CD14-positive monocyte (primary cell): Measurements from ENCODE around the gene CAPZA3. TPM values are rescaled to one million over a fixed set of nuclear protein-coding genes. Genes with fewer than 3 reads are reported as not detected.

Source experiments
- DNase-seq, 3 donors: peaks; one replicate each; pipeline ENCODE4 v3.0.0-alpha.2; 2011 to 2022
- H2AFZ ChIP-seq: 2 replicates; pipeline ENCODE4 v1.6.0; 2012; ENCODE audit warnings: mild to moderate bottlenecking, low read depth, low read length, inconsistent platforms; ENCODE audit not compliant: insufficient read depth, poor library complexity, severe bottlenecking
- H3K27ac ChIP-seq, 2 donors: 1 replicate in 1 of 2; 2 replicates in 1 of 2; pipeline ENCODE4 v1.5.1; 2012 to 2013; ENCODE audit warnings: low read length in 2 of 2, control low read depth in 1 of 2, inconsistent platforms in 1 of 2, low read depth in 1 of 2, mild to moderate bottlenecking in 1 of 2
- H3K27me3 ChIP-seq, 2 donors: one replicate each; pipeline versions ENCODE4 v1.6.0 to v1.6.1; 2011 to 2013; ENCODE audit warnings: low read length in 2 of 2; ENCODE audit not compliant: control insufficient read depth in 2 of 2, insufficient read depth in 2 of 2
- H3K36me3 ChIP-seq, 2 donors: replicated peaks in 1 of 2; 1 replicate in 1 of 2; 2 replicates in 1 of 2; pipeline versions ENCODE4 v1.5.1 to v1.6.1; 2012 to 2013; ENCODE audit warnings: low read length in 2 of 2, control low read depth in 1 of 2, inconsistent platforms in 1 of 2, mild to moderate bottlenecking in 1 of 2; ENCODE audit not compliant: insufficient read depth in 2 of 2, control insufficient read depth in 1 of 2
- H3K4me1 ChIP-seq, 2 donors: 1 replicate in 1 of 2; 2 replicates in 1 of 2; pipeline versions ENCODE4 v1.5.1 to v1.6.1; 2012 to 2013; ENCODE audit warnings: low read length in 2 of 2, control low read depth in 1 of 2, inconsistent platforms in 1 of 2, mild to moderate bottlenecking in 1 of 2, moderate library complexity in 1 of 2; ENCODE audit not compliant: insufficient read depth in 2 of 2, control insufficient read depth in 1 of 2
- H3K4me2 ChIP-seq: replicated peaks from 2 replicates; pipeline ENCODE3; 2012; ENCODE audit warnings: low read length, moderate library complexity, mild to moderate bottlenecking; ENCODE audit not compliant: poor library complexity, severe bottlenecking; ENCODE audit errors: extremely low read depth
- H3K4me3 ChIP-seq, 3 experiments: fragments of 200-600 bp in 1 of 3; sonication (generic) in 1 of 3; replicated peaks in 1 of 3; 1 replicate in 2 of 3; 2 replicates in 1 of 3; pipeline ENCODE4 v1.5.1; 2011 to 2013; ENCODE audit warnings: low read length in 3 of 3, mild to moderate bottlenecking in 3 of 3, control low read depth in 2 of 3, low read depth in 2 of 3, inconsistent platforms in 1 of 3, moderate library complexity in 1 of 3
- H3K79me2 ChIP-seq: 2 replicates; pipeline ENCODE4 v1.6.0; 2012; ENCODE audit warnings: mild to moderate bottlenecking, control low read depth, inconsistent platforms, low read length, moderate library complexity; ENCODE audit not compliant: insufficient read depth
- H3K9ac ChIP-seq: 2 replicates; pipeline ENCODE4 v1.6.0; 2017; ENCODE audit warnings: low read length, mild to moderate bottlenecking; ENCODE audit not compliant: insufficient read depth, poor library complexity, severe bottlenecking
- H3K9me3 ChIP-seq, 2 donors: replicated peaks in 1 of 2; 1 replicate in 1 of 2; 2 replicates in 1 of 2; pipeline versions ENCODE4 v1.5.1 to v1.6.1; 2012 to 2013; ENCODE audit warnings: low read length in 2 of 2, control low read depth in 1 of 2; ENCODE audit not compliant: control insufficient read depth in 1 of 2, insufficient read depth in 1 of 2
- H4K20me1 ChIP-seq: 2 replicates; pipeline ENCODE4 v1.6.0; 2012; ENCODE audit warnings: mild to moderate bottlenecking, low read length, control low read depth, moderate library complexity; ENCODE audit not compliant: insufficient read depth
- H3K27ac Mint-ChIP-seq, 7 donors: one replicate each; pipeline ENCODE4 v1.8.0; 2020; ENCODE audit warnings: mild to moderate bottlenecking in 7 of 7, mixed read lengths in 7 of 7, moderate library complexity in 6 of 7, inconsistent platforms in 2 of 7
- H3K27me3 Mint-ChIP-seq, 3 donors: one replicate each; pipeline ENCODE4 v1.8.0; 2021 to 2022; ENCODE audit warnings: low read depth in 3 of 3, mild to moderate bottlenecking in 3 of 3, mixed read lengths in 3 of 3, moderate library complexity in 3 of 3, inconsistent platforms in 1 of 3
- H3K36me3 Mint-ChIP-seq, 2 donors: one replicate each; pipeline ENCODE4 v1.8.0; 2020; ENCODE audit warnings: mixed read lengths in 2 of 2, inconsistent platforms in 1 of 2, mild to moderate bottlenecking in 1 of 2
- H3K4me1 Mint-ChIP-seq: one replicate; pipeline ENCODE4 v1.8.0; 2020; ENCODE audit warnings: mild to moderate bottlenecking, mixed read lengths
- H3K4me3 Mint-ChIP-seq, 2 donors: one replicate each; pipeline ENCODE4 v1.8.0; 2020; ENCODE audit warnings: mild to moderate bottlenecking in 2 of 2, mixed read lengths in 2 of 2, moderate library complexity in 1 of 2
- H3K9me3 Mint-ChIP-seq, 7 donors: one replicate each; pipeline ENCODE4 v1.8.0; 2020 to 2022; ENCODE audit warnings: mixed read lengths in 7 of 7, mild to moderate bottlenecking in 6 of 7, moderate library complexity in 6 of 7, inconsistent platforms in 2 of 7
- CTCF ChIP-seq: fragments of 200-600 bp; IDR thresholded peaks from one replicate; pipeline ENCODE4 v1.8.0; 2022; ENCODE audit warnings: antibody characterized with exemption, mild to moderate bottlenecking
- WGBS: methylation state at CpG from one replicate; pipeline ENCODE4 v1.1.5; 2013; ENCODE audit warnings: missing lambda C conversion rate; ENCODE audit not compliant: insufficient coverage; 5-methylcytosine and 5-hydroxymethylcytosine counted together
- intact Hi-C, 2 donors: fragments of 100-400 bp; cut with micrococcal nuclease; formaldehyde crosslinking; loops; one replicate each; pipeline versions ENCODE4 v1.15.0 to v1.15.1; 2023
- polyA plus RNA-seq, 3 donors: library from polyadenylated mRNA; depleted of rRNA in 1 of 3; unstranded in 2 of 3; stranded (reverse) in 1 of 3; fragments of 300-500 nt in 2 of 3; fragments of >200 nt in 1 of 3; fragmentation: Illumina TruSeq in 2 of 3; gene quantifications; 1 replicate in 2 of 3; 2 replicates in 1 of 3; pipeline ENCODE4 v1.2.3, GENCODE V29; 2012 to 2021

CAPZA3 gene
- polyA plus RNA-seq, 3 donors, result not detected

- Mint-ChIP-seq H3K4me3 (no peak overlapping the region), H3K27ac (no peak overlapping the region), H3K36me3 (no peaks in the 10 kb centered on the region), H3K9me3 (peaks cover 0 to 5% (median 0%) of the 10 kb centered on the region in 7 donors), H3K27me3 (peaks cover 0 to 1% (median 0%) of the 10 kb centered on the region in 3 donors), H3K4me1 (no peaks in the 10 kb centered on the region)
- intact Hi-C loops, result no loop called here
- Histone ChIP-seq H3K4me2 (no peak overlapping the region), H4K20me1 (no peaks in the 10 kb centered on the region), H3K9ac (no peak overlapping the region), H3K4me1 (no peaks in the 10 kb centered on the region), H3K27me3 (no peaks in the 10 kb centered on the region), H2AFZ (no peak overlapping the region), H3K36me3 (no peaks in the 10 kb centered on the region), H3K79me2 (no peaks in the 10 kb centered on the region), H3K9me3 (no peaks in the 10 kb centered on the region), H3K27ac (no peak overlapping the region), H3K4me3 (no peak overlapping the region)
- DNase-seq, result no peak
- WGBS, result 97% methylated on average over 13 of the region's 16 CpGs
- no peak for TF ChIP-seq CTCF
Observed at GRCh38 chr12:18753481-18754123, 15.7 kb downstream of the CAPZA3 start.

DNA sequence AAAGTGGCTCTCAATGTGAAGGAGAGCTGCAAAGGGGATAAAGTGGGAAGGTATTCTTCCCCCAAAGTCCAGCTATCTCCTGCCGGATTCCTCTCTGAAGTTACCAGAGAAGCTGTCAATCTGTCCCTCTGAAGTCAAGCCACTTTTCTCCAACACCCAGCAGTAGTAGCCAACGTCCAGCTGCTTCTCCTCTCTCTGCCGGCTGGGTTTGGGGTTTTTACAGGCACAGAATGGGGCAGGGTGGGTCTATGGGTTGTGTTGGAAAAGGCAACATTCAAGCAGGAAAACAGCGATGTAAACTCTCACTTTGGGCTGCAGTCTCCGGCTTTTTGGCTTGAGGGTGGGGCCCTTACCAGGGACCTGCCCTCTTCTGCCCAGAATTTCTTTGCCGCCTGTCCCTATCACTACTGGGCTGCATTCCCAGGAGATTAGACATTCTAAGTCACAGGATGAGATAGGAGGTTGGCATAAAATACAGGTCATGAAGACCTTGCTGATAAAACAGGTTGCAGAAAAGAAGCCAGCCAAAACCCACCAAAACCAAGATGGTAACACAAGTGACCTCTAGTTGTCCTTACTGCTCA, 16.3 kb downstream of the CAPZA3 start:
- Histone ChIP-seq H3K9me3 (no peaks in the 10 kb centered on the region), H3K79me2 (no peaks in the 10 kb centered on the region), H4K20me1 (no peaks in the 10 kb centered on the region), H2AFZ (no peak overlapping the region), H3K9ac (no peak overlapping the region), H3K4me2 (no peak overlapping the region), H3K36me3 (no peaks in the 10 kb centered on the region), H3K4me1 (no peaks in the 10 kb centered on the region), H3K27ac (no peak overlapping the region), H3K27me3 (no peaks in the 10 kb centered on the region), H3K4me3 (no peak overlapping the region)
- Mint-ChIP-seq H3K9me3 (peaks cover 0 to 7% (median 0%) of the 10 kb centered on the region in 7 donors), H3K4me1 (no peaks in the 10 kb centered on the region), H3K27me3 (peaks cover 0 to 1% (median 0%) of the 10 kb centered on the region in 3 donors), H3K27ac (no peak overlapping the region), H3K4me3 (no peak overlapping the region), H3K36me3 (no peaks in the 10 kb centered on the region)
- no peak for TF ChIP-seq CTCF
- intact Hi-C loops, result no loop called here
- WGBS, result 100% methylated on average over 2 of the region's 6 CpGs
- no peak for DNase-seq
